K562 (cell line): Measurements from ENCODE around the gene KRTAP6-2.

Source experiments
- BRCA1 ChIP-seq, 2 experiments: fragments of 450-650 bp in 1 of 2; sonication (generic) in 1 of 2; formaldehyde crosslinking in 1 of 2; IDR thresholded peaks; 2 replicates each; pipeline versions ENCODE4 v1.5.0 to v1.6.1; 2017 to 2020; ENCODE audit warnings: mild to moderate bottlenecking in 1 of 2, missing genetic modification reagents in 1 of 2
- NCOA6 ChIP-seq: fragments of 450-650 bp; IDR thresholded peaks from 2 replicates; pipeline ENCODE4 v1.6.1; 2017; ENCODE audit warnings: mild to moderate bottlenecking

GRCh38 chr21:30580132-30580531, 18.6 kb downstream of the KRTAP6-2 start:
- no peak for TF ChIP-seq BRCA1 (IDR thresholded peaks at IDR 0.05)
- TF ChIP-seq BRCA1 (CRISPR knock-in tag; IDR thresholded peaks at IDR 0.05) = no peak
- TF ChIP-seq NCOA6 = no peak
